ENCODE results near the gene C3orf70.
A peak's percentile ranks its signal among the peaks of the same experiment; 100 is the strongest.

The C3orf70 gene

GRCh38 chr3:185082829-185083228 lies 70.0 kb downstream of the C3orf70 start:
- DNase-seq = no peak

DNA sequence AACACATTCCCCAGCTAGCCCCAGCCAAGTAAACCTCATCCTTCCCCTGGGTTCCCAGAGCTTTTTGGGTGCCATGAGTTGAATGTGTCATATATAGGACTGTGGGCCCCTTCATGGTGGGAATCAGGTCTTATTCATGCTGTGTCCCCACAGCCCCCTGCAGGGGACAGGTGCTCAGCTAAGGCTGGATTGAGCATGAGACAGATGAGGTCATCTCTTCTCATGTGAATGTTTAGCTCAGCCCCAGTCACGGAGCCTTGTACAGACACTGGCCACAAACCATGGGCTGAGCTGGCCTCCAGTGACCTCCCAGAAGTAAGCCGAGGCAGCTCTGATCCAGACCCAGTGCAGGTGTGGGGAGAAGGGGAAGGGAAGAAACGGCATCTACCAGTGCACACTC lies 70.7 kb downstream of the C3orf70 start:
- no peak for DNase-seq

GRCh38 chr3:185081521-185081920 lies 71.3 kb downstream of the C3orf70 start:
- DNase-seq = no peak

GRCh38 chr3:185079625-185080024 lies 73.2 kb downstream of the C3orf70 start:
- DNase-seq = no peak

GRCh38 chr3:185076219-185076618 lies 76.6 kb downstream of the C3orf70 start:
- DNase-seq = no peak

DNA sequence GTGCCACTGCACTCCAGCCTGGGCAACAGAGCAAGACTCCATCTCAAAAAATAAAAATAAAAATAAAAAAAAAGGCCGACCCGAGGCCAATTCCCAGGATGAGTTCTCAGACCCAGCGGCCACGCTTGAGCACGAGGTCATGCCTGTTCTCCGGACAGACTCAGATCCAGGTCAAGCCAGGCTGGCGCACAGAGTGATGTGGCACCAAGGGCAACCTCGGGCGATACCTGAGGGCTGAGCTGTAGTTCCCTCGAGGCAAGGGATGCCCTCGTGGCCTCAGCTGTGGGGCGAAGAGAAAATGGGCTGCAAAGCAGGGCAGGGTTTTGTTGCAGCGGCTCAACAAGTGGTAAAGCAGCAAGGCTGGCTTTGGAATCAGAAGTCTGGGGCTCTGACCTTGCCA lies 77.3 kb downstream of the C3orf70 start:
- no peak for DNase-seq

DNA sequence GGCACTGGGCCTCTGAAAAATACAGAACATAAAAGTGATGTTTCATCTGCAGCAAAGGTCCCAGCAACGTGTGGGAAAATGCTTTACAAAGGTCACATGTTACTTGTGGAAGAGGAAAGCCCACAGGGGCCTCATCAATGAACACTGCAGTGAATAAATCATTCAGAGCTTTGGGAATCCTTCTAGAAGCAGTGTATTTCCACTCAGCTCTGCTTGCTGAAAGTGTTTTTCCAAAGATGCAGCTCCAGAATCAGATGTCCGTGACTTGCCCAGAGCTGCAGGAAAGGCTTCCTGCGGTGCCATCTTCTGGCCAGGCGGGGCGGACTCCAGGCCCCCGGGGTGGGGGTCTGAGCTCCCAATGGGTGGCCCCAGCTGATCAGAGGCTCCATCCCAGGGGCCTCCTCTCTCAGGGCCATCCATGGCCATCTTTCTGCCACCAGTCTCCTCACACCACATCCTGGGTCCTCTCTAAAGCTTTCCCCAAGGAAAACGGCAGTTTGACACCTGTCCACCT lies 81.5 kb downstream of the C3orf70 start:
- no peak for DNase-seq

- DNase-seq = peak; percentile 2
These were observed 82.2 kb downstream of the C3orf70 start for GRCh38 chr3:185070491-185071286.

DNA sequence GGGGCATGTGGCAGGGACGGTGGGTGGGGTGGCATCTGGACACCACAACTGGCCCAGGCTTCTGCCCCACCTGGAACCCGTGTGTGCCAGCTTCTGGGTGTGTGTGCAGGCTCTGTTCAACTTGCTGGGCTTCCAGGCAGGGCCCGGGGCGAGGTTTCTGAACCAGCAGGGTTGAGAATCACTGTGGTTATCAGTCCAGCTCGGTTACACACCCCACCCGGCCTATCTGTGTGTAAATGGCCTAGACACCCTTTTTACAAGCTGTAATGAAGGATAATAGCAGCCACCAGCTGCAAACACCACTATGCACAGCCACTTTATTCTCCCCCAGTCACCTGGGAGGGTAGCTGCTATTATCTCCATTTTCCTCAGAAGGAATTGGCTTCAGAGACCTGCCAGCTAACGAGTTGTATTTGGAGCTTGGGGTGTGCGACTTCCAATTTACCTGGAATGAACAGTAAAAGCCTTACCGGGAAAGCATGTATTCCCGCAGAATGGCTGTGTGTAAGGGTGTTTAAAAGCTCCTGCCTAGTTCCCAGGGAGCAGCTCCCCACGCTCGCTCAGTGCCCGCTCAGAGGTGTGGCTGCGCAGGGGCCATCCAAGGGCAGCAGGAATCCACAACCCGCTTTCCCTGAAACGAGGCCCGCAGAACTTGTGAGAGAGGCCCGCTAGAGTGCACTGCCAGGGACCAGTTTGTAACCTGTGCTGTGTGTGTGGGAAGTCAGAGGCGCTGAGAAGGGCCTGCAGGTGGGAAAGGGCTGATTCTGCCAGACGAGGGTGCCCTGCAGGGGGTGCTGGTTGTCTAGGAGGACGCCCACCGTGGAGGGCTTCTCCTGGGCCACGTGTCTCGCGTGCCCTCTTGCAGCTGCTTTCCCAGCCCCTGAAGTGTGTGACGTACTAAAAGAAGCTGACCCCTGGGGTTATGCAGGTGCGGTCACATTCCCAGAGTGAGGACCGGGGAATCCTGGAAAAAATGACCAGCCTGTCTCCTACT lies 83.5 kb downstream of the C3orf70 start:
- DNase-seq = no peak

- DNase-seq = no peak
These were observed 85.7 kb downstream of the C3orf70 start for GRCh38 chr3:185067173-185067572.

- no peak for DNase-seq
These were observed 86.6 kb downstream of the C3orf70 start for GRCh38 chr3:185066251-185066650.

DNA sequence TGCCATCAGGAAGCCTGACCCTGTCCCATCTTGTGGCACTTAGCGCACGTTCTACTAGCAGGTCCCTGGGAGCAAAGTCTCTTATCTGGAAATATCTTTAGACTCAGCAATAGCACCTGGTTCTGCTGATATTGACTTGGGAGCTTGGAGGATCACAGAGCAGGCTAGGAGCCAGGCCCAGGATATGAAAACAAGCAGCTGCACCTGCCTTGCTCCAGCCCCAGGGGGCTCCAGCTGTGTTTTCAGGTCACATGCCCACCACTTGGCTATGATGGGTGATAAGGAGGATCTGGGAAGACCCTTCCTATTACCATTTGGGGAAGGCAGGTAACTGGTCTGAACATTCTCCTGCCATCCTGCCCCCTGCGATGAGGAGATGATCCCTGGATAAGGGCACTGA lies 87.8 kb downstream of the C3orf70 start:
- DNase-seq = no peak

DNA sequence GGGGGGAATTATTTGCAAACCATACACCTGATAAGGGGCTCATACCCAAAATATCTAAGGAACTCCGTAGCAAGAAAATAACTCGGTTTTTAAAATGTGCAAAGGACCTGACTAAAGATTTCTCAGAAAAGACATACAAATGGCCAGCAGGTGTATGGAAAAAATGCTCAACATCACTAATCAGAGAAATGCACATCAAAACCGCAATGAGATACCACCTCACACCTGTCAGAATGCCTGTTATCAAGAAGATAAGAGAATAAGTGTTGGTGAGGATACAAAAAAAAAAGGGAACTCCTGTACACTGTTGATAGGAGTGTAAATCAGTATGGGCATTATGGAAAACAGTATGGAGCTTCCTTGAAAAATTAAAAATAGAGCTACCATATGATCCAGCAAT lies 89.4 kb downstream of the C3orf70 start:
- no peak for DNase-seq

DNA sequence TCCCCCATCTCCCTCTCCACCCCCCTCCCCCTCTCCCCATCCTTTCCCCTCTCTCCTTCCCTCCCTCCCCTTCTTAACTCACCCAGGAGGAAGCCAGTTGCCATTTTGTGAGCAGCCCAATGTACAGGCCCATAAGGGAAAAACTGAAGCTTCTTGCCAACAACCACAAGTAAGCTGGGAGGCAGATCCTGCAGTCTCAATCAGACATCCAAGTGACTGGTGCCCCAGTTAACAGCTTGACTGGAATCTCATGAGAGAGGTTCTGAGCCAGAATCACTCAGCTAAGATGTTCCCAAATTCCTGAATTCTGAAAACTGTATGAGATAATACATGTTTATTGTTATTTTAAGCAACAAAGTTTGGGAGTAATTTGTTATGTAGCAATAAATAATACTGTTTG lies 90.7 kb downstream of the C3orf70 start:
- no peak for DNase-seq

DNA sequence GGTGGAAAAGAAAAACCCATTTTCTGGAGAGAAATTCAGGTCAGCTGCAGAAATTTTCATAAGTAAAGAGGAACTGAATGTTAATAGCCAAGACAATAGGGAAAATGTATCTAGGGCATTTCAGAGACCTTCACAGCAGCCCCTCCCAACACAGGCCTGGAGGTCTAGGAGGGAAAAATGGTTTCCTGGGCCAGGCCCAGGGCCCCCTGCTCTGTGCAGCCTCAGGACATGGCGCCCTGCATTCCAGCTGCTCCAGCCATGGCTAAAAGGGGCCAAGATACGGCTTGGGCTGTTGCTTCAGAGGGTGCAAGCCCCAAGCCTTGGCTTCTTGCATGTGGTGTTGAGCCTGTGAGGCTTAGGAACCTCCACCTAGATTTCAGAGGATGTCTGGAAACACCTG lies 92.2 kb downstream of the C3orf70 start:
- no peak for DNase-seq

DNA sequence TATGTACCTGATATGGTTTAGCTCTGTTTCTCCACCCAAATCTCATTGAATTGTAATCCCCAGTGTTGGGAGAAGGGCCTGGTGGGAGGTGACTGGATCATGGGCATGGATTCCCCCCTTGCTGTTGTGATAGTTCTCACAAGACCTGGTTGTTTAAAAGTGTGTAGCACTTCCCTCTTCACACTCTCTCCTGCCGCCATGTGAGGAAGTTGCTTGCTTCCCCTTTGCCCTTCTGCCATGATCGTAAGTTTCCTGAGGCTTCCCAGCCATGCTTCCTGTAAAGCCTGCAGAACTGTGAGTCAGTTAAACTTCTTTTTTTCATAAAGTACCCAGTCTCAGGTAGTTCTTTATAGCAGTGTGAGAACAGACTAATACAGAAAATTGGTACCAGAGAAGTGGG lies 93.1 kb downstream of the C3orf70 start:
- no peak for DNase-seq

DNA sequence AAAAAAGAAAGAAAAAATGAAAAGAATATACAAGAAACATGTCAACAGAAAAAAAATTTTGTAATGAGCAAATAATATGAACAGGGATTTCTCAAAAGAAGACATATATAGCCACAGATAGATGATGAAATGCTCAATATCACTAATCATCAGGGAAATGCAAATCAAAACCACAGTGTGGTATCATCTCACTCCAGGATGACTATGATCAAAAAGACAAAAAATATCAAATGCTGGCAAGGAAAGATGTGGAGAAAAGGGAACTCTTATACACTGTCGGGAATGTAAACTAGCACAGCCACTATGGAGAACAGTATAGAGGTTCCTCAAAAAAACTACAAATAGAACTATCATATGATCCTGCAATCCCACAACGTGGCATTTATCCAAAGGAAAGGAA lies 94.1 kb downstream of the C3orf70 start:
- DNase-seq = no peak

- no peak for DNase-seq
These were observed 95.0 kb downstream of the C3orf70 start for GRCh38 chr3:185057829-185058228.

DNA sequence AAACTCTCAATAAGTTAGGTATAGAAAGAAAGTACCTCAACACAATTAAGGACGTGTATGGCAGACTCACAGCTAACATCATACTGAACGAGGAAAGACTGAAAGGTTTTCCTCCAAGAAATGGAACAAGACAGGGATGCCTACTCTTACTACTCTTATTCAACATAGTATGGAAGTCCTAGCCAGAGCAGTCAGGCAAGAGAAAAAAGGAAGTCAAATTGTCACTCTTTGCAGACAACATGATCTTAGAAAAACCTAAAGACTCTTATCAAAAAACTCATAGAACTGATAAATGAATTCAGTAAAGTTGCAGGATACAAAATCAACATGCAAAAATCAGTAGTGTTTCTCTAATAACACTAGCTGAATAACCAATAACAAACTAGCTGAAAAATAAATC lies 96.0 kb downstream of the C3orf70 start:
- no peak for DNase-seq

DNA sequence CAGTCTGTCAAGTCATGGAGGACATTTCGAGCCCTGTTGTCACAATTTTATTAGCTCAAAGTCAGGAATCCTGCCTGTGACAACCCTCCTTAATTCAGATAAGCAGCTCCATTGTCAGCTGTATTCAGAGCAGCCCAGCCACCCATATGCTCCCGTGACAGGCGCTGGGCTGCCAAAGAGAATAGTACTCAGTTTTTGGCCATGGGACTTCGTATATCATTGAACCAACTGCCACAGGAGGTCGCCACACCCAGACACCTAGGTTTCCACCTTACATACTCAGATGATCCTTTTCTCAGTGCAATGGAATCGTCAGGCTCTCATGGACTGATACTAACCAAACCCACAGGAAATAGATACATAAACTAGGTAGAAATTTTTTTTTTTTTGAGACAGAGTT lies 100.2 kb downstream of the C3orf70 start:
- no peak for DNase-seq

DNA sequence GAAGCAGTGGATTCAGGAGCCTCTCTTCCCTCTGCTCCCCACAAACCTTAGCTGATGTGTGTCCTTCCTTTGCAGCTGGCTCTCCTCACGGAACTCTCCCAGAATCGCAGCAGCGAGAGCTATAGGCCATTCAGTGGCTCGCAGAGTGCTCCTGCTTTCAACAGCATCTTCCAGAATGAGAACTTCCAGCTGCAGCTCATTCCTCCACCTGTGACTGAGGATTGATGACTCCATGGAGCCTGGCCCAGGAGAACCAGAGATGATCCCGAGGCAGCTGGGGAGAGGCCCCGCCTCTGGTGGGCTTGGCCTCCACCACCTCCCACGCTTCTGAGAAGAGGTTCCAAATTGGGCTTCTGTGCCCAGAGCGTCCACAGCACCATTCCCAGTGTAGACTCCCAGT lies 101.1 kb downstream of the C3orf70 start:
- no peak for DNase-seq

GRCh38 chr3:185049710-185050109 lies 103.2 kb downstream of the C3orf70 start:
- no peak for DNase-seq

DNA sequence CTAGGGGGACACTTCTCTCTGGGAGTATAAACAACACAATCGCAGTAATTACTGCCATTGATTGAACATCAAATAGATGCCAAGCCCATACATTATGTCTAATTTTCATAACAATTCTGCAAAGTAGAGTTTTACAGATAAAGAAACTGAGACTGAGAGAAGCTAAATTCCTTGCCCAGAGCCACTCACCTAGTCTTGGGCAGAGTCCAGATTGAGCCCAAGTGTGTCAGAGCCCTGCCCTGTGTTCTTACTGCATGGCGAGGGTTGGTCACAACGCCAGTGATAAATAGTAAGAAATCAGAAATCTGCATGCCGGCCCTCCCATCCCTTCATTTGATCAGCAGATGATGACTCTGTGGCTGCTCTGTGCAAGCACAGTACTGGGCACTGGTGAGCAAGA lies 106.3 kb downstream of the C3orf70 start:
- no peak for DNase-seq

DNA sequence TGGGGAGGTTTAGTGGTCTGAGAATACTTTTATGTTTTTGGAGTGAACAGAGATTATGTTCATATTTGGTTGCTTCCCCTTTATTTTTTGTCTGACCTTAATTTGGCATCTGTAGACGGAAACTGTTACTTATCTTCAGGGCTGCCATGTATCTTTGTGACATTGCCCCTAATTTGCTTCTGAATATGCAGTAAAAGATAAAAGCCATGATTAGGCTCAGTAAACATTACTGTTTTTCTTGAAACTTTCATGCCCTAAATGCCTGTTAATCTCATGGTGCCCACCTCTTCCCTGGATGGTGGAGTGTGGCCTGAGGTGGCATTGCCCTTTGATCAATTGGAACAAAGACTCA lies 106.7 kb downstream of the C3orf70 start:
- no peak for DNase-seq
